ENCODE data around the gene CPLX4.
A peak's percentile ranks its signal among the peaks of the same experiment; 100 is the strongest.

The CPLX4 gene

GRCh38 chr18:59323931-59324622 lies 5.6 kb upstream of the CPLX4 start:
- TF ChIP-seq REST (IDR thresholded peaks at IDR 0.05; ENCODE audit: low read depth): no peak
- no peak for TF ChIP-seq EGR1 (IDR thresholded peaks at IDR 0.05)
- TF ChIP-seq USF1 (IDR thresholded peaks at IDR 0.05): no peak
- TF ChIP-seq TAF1 (IDR thresholded peaks at IDR 0.05; ENCODE audit: low read depth): no peak
- TF ChIP-seq TEAD4 (IDR thresholded peaks at IDR 0.05): no peak
- TF ChIP-seq YY1 (IDR thresholded peaks at IDR 0.05; ENCODE audit: low read depth): no peak
- no peak for TF ChIP-seq NFIC (IDR thresholded peaks at IDR 0.05)
- no peak for TF ChIP-seq MAX (IDR thresholded peaks at IDR 0.05)
- TF ChIP-seq RAD21 (IDR thresholded peaks at IDR 0.05; ENCODE audit: low read depth): no peak
- TF ChIP-seq EP300 (IDR thresholded peaks at IDR 0.05; ENCODE audit: borderline replicate concordance): no peak
- TF ChIP-seq CEBPB (IDR thresholded peaks at IDR 0.05): no peak
- no peak for TF ChIP-seq CREB1 (IDR thresholded peaks at IDR 0.05; ENCODE audit: low read depth)
- no peak for TF ChIP-seq TCF12 (IDR thresholded peaks at IDR 0.05; ENCODE audit: low read depth)
- TF ChIP-seq FOXM1 (IDR thresholded peaks at IDR 0.05; ENCODE audit: borderline replicate concordance, low read depth): no peak
- TF ChIP-seq ZBTB7A (IDR thresholded peaks at IDR 0.05; ENCODE audit: low read depth): no peak

GRCh38 chr18:59311631-59312030 lies 6.8 kb downstream of the CPLX4 start:
- TF ChIP-seq EGR1 (IDR thresholded peaks at IDR 0.05): no peak
- TF ChIP-seq ZBTB7A (IDR thresholded peaks at IDR 0.05; ENCODE audit: low read depth): no peak
- no peak for TF ChIP-seq YY1 (IDR thresholded peaks at IDR 0.05; ENCODE audit: low read depth)
- TF ChIP-seq NFIC (IDR thresholded peaks at IDR 0.05): no peak
- no peak for TF ChIP-seq FOXM1 (IDR thresholded peaks at IDR 0.05; ENCODE audit: borderline replicate concordance, low read depth)
- no peak for TF ChIP-seq RAD21 (IDR thresholded peaks at IDR 0.05; ENCODE audit: low read depth)
- TF ChIP-seq USF1 (IDR thresholded peaks at IDR 0.05): no peak
- TF ChIP-seq MAX (IDR thresholded peaks at IDR 0.05): no peak
- no peak for TF ChIP-seq CEBPB (IDR thresholded peaks at IDR 0.05)
- TF ChIP-seq CREB1 (IDR thresholded peaks at IDR 0.05; ENCODE audit: low read depth): no peak
- no peak for TF ChIP-seq EP300 (IDR thresholded peaks at IDR 0.05; ENCODE audit: borderline replicate concordance)
- TF ChIP-seq TCF12 (IDR thresholded peaks at IDR 0.05; ENCODE audit: low read depth): no peak
- TF ChIP-seq TEAD4 (IDR thresholded peaks at IDR 0.05): no peak

- TF ChIP-seq NFIC (IDR thresholded peaks at IDR 0.05) (no peak), ZBTB7A (IDR thresholded peaks at IDR 0.05; ENCODE audit: low read depth) (no peak), TCF12 (IDR thresholded peaks at IDR 0.05; ENCODE audit: low read depth) (no peak)
Observed at GRCh38 chr18:59308938-59309260, 9.6 kb downstream of the CPLX4 start.

GRCh38 chr18:59308248-59308937 lies 10.1 kb downstream of the CPLX4 start:
- no peak for TF ChIP-seq EP300 (IDR thresholded peaks at IDR 0.05; ENCODE audit: borderline replicate concordance)
- TF ChIP-seq RAD21 (IDR thresholded peaks at IDR 0.05; ENCODE audit: low read depth): peak; percentile 83
- no peak for TF ChIP-seq CREB1 (IDR thresholded peaks at IDR 0.05; ENCODE audit: low read depth)
- no peak for TF ChIP-seq CEBPB (IDR thresholded peaks at IDR 0.05)
- TF ChIP-seq FOXM1 (IDR thresholded peaks at IDR 0.05; ENCODE audit: borderline replicate concordance, low read depth): no peak
- no peak for TF ChIP-seq YY1 (IDR thresholded peaks at IDR 0.05; ENCODE audit: low read depth)
- no peak for TF ChIP-seq USF1 (IDR thresholded peaks at IDR 0.05)
- 0 out of 2 replicates have a peak, but pooled peaks have one; percentile 16 for TF ChIP-seq MAX (IDR thresholded peaks at IDR 0.05)
- TF ChIP-seq TAF1 (IDR thresholded peaks at IDR 0.05; ENCODE audit: low read depth): peak; percentile 25; the same call in 1 of the 2 replicates
- TF ChIP-seq REST (IDR thresholded peaks at IDR 0.05; ENCODE audit: low read depth): no peak
- no peak for TF ChIP-seq TEAD4 (IDR thresholded peaks at IDR 0.05)
- no peak for TF ChIP-seq ZBTB7A (IDR thresholded peaks at IDR 0.05; ENCODE audit: low read depth)
- no peak for TF ChIP-seq NFIC (IDR thresholded peaks at IDR 0.05)
- TF ChIP-seq EGR1 (IDR thresholded peaks at IDR 0.05): no peak
- no peak for TF ChIP-seq TCF12 (IDR thresholded peaks at IDR 0.05; ENCODE audit: low read depth)
